ENCODE data around the gene IZUMO2.

DNA sequence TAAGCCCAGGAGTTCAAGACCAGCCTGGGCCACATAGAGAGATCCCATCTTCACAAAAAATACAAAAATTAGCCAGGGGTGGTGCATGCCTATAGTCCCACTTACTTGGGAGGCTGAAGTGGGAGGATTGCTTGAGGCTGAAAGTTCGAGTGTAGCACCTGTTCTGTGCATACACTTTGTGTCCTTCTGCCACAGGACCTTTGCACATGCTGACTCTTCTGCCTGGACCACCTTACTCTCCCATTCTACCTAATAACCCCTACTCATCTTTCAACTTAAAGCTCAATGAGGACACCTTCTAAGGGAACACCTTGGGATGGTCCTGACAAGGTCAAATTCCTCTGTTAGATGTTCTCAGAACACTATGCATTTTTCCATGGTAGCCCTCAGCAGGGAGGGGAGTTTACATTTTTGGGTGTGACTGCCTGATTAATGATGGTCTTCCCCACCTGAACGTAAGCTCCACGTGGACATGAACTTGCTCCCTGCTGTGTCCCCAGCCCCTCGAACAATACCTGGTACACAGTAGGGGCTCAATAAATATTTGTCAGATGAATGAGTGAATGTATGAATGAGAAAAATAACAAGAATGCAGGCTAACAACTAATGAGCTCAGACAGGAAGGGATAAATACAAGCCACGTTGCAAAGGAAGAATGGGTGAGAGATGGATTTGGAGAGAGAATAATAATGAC, 11.2 kb upstream of the IZUMO2 start:
- TF ChIP-seq, protein P1, sequence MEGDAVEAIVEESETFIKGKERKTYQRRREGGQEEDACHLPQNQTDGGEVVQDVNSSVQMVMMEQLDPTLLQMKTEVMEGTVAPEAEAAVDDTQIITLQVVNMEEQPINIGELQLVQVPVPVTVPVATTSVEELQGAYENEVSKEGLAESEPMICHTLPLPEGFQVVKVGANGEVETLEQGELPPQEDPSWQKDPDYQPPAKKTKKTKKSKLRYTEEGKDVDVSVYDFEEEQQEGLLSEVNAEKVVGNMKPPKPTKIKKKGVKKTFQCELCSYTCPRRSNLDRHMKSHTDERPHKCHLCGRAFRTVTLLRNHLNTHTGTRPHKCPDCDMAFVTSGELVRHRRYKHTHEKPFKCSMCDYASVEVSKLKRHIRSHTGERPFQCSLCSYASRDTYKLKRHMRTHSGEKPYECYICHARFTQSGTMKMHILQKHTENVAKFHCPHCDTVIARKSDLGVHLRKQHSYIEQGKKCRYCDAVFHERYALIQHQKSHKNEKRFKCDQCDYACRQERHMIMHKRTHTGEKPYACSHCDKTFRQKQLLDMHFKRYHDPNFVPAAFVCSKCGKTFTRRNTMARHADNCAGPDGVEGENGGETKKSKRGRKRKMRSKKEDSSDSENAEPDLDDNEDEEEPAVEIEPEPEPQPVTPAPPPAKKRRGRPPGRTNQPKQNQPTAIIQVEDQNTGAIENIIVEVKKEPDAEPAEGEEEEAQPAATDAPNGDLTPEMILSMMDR (IDR thresholded peaks at IDR 0.05 in 4 of 5, conservative IDR thresholded peaks at IDR 0.05 in 1 of 5), result no peak
- TF ChIP-seq POLR2A (IDR thresholded peaks at IDR 0.05), result no peak

All from gastrocnemius medialis (tissue), 4 donors.